Stimulated activated CD8-positive, alpha-beta memory T cell treated with anti-CD3 and anti-CD28 coated beads, Interleukin-15, amount 100 ng/mL, for 1 hour (primary cell): Measurements from ENCODE around the gene HNRNPCL2.
"Not testable (repeated sequence)": the region's sequence is repeated elsewhere in the genome, so short reads cannot be mapped to it uniquely, and the experiment has no call there.

Source experiments
- DNase-seq: peaks from one replicate; pipeline ENCODE4 v3.0.0-alpha.2; 2020; ENCODE audit warnings: low read depth

The HNRNPCL2 gene

GRCh38 chr1:13116754-13117153, at the start of gene HNRNPCL2:
Gene HNRNPCL2, minus strand, starts transcription at chr1:13116854. Its CDS starts 454 bp downstream, at chr1:13116400.
- not testable (repeated sequence) for DNase-seq

GRCh38 chr1:13165531-13165930, 48.9 kb upstream of the HNRNPCL2 start, which contains the start of gene HNRNPCL4:
Gene HNRNPCL4, minus strand, starts transcription at chr1:13165631. Its CDS starts 164 bp downstream, at chr1:13165467.
- DNase-seq = not testable (repeated sequence)

GRCh38 chr1:13155909-13156308, 39.3 kb upstream of the HNRNPCL2 start, which contains the start of gene PRAMEF26:
Gene PRAMEF26, minus strand, starts transcription at chr1:13156009. Its CDS starts 2,914 bp downstream, at chr1:13153095.
- not testable (repeated sequence) for DNase-seq

- not testable (repeated sequence) for DNase-seq
These were observed 46.2 kb downstream of the HNRNPCL2 start, which contains the start of gene PRAMEF25 for GRCh38 chr1:13070474-13070873. Gene PRAMEF25, plus strand, starts transcription at chr1:13070774. Its CDS starts 2,920 bp downstream, at chr1:13073694.
